ENCODE data around the gene REV3L.

REV3L gene

DNA sequence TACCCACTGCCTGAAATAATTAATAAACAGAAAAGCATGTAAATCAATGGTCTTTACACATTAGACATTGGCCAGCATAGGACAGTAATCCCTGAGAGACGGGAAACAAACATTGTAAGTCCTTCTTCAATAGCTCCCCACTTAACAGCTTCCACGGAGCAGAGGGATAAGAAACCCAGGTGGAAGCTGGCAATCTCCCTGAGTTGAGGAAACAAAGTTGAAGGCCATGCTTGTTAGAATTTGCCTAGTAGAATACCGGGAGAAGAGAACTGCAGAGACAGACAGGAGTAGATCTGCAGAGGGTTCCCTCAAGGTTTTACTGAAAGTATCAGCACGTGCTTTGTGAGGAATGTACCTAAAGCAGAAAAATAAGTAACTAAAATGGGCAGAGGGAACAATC lies 33.9 kb downstream of the REV3L start:
- DNase-seq (ENCODE audit: low read depth in 1 of 2, low spot score in 1 of 2): no peak
- Histone ChIP-seq H3K4me3 (replicated peaks; ENCODE audit: insufficient read depth, low read length) (no peak overlapping the region), H3K27me3 (ENCODE audit: insufficient read depth, poor library complexity, severe bottlenecking) (no peaks in the 10 kb centered on the region), H3K27ac (replicated peaks) (no peak overlapping the region)
- TF ChIP-seq, protein P1, sequence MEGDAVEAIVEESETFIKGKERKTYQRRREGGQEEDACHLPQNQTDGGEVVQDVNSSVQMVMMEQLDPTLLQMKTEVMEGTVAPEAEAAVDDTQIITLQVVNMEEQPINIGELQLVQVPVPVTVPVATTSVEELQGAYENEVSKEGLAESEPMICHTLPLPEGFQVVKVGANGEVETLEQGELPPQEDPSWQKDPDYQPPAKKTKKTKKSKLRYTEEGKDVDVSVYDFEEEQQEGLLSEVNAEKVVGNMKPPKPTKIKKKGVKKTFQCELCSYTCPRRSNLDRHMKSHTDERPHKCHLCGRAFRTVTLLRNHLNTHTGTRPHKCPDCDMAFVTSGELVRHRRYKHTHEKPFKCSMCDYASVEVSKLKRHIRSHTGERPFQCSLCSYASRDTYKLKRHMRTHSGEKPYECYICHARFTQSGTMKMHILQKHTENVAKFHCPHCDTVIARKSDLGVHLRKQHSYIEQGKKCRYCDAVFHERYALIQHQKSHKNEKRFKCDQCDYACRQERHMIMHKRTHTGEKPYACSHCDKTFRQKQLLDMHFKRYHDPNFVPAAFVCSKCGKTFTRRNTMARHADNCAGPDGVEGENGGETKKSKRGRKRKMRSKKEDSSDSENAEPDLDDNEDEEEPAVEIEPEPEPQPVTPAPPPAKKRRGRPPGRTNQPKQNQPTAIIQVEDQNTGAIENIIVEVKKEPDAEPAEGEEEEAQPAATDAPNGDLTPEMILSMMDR (IDR thresholded peaks at IDR 0.05; ENCODE audit: insufficient read depth, low read length): no peak
- TF ChIP-seq SPI1 (IDR thresholded peaks at IDR 0.05; ENCODE audit: borderline replicate concordance, low read depth) (no peak), POLR2AphosphoS5 (IDR thresholded peaks at IDR 0.05; ENCODE audit: low read depth) (no peak), GABPA (IDR thresholded peaks at IDR 0.05; ENCODE audit: low read depth) (no peak), REST (IDR thresholded peaks at IDR 0.05; ENCODE audit: insufficient replicate concordance, low read depth) (no peak)

- no peak overlapping the region for H3K27ac ChIP-seq (replicated peaks)
- H3K27me3 ChIP-seq (ENCODE audit: insufficient read depth, poor library complexity, severe bottlenecking): no peaks in the 10 kb centered on the region
- H3K4me3 ChIP-seq (replicated peaks; ENCODE audit: insufficient read depth, low read length): no peak overlapping the region
- TF ChIP-seq, protein P1 (IDR thresholded peaks at IDR 0.05; ENCODE audit: insufficient read depth, low read length): no peak
- TF ChIP-seq GABPA (IDR thresholded peaks at IDR 0.05; ENCODE audit: low read depth) (no peak), POLR2AphosphoS5 (IDR thresholded peaks at IDR 0.05; ENCODE audit: low read depth) (no peak)
- DNase-seq (ENCODE audit: low read depth in 1 of 2, low spot score in 1 of 2): no peak
Measured at GRCh38 chr6:111447051-111447450, 36.0 kb downstream of the REV3L start.

DNA sequence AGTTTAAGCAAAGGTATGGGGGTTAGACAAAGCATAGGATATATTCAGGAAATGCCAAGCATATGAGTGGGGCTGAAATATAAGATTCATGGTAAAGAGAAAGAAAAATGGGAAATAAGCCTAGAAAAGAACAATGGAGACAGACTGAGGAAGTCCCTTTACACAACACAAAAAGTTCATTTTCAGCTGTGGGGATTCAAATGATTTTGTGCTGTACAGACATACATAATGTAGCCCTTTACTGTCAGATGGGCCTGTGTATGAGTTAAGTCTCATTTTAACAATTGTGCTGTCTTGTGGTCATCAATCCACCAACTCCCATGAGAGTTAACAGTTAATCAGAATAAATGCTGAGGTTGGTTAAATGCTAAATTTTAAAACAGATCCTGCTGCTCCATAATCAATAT lies 37.2 kb downstream of the REV3L start:
- H3K27me3 ChIP-seq (ENCODE audit: insufficient read depth, poor library complexity, severe bottlenecking): no peaks in the 10 kb centered on the region
- no peak for DNase-seq (ENCODE audit: low read depth in 1 of 2, low spot score in 1 of 2)
- TF ChIP-seq, protein P1 (IDR thresholded peaks at IDR 0.05; ENCODE audit: insufficient read depth, low read length): no peak
- TF ChIP-seq POLR2AphosphoS5 (IDR thresholded peaks at IDR 0.05; ENCODE audit: low read depth): no peak
- TF ChIP-seq REST (IDR thresholded peaks at IDR 0.05; ENCODE audit: insufficient replicate concordance, low read depth): no peak
- TF ChIP-seq SPI1 (IDR thresholded peaks at IDR 0.05; ENCODE audit: borderline replicate concordance, low read depth): no peak; the same call in 1 of the 2 replicates
- TF ChIP-seq GABPA (IDR thresholded peaks at IDR 0.05; ENCODE audit: low read depth): no peak
- H3K4me3 ChIP-seq (replicated peaks; ENCODE audit: insufficient read depth, low read length): no peak overlapping the region
- no peak overlapping the region for H3K27ac ChIP-seq (replicated peaks)

GRCh38 chr6:111444794-111445193 lies 38.2 kb downstream of the REV3L start:
- TF ChIP-seq REST (IDR thresholded peaks at IDR 0.05; ENCODE audit: insufficient replicate concordance, low read depth) (no peak), SPI1 (IDR thresholded peaks at IDR 0.05; ENCODE audit: borderline replicate concordance, low read depth) (no peak), POLR2AphosphoS5 (IDR thresholded peaks at IDR 0.05; ENCODE audit: low read depth) (no peak)
- TF ChIP-seq, protein P1 (IDR thresholded peaks at IDR 0.05; ENCODE audit: insufficient read depth, low read length): no peak
- Histone ChIP-seq H3K27me3 (ENCODE audit: insufficient read depth, poor library complexity, severe bottlenecking) (no peaks in the 10 kb centered on the region), H3K4me3 (replicated peaks; ENCODE audit: insufficient read depth, low read length) (no peak overlapping the region), H3K27ac (replicated peaks) (no peak overlapping the region)
- no peak for DNase-seq (ENCODE audit: low read depth in 1 of 2, low spot score in 1 of 2)

Data from HL-60 (cell line).